GM12892 (cell line): ENCODE data around the gene DGKB.

Experiments
- POLR2A ChIP-seq: IDR thresholded peaks from 2 replicates; pipeline ENCODE4 v1.6.1; 2011; ENCODE audit warnings: low read depth, low read length, control low read depth
- POLR2AphosphoS5 ChIP-seq: IDR thresholded peaks from 2 replicates; pipeline ENCODE4 v1.6.1; 2011; ENCODE audit warnings: low read depth, low read length, control low read depth
- TAF1 ChIP-seq: IDR thresholded peaks from 2 replicates; pipeline ENCODE4 v1.6.1; 2011; ENCODE audit warnings: low read depth, mild to moderate bottlenecking, control low read depth, low read length, borderline replicate concordance

- no peak for TF ChIP-seq POLR2A
- TF ChIP-seq POLR2AphosphoS5, result no peak
- TF ChIP-seq TAF1, result no peak
Measured at GRCh38 chr7:14777806-14778205, 124.7 kb downstream of the DGKB start.
